A549 (cell line): Measurements from ENCODE around the gene NDUFB10.

ENCODE experiments used
- CEBPB ChIP-seq, 2 experiments: fragments of >200 bp in 1 of 2; sonication (Bioruptor Twin) in 1 of 2; formaldehyde crosslinking in 1 of 2; IDR thresholded peaks; 2 replicates each; pipeline ENCODE4 v1.6.1; 2012 to 2016
- CHD4 ChIP-seq: fragments of 200-600 bp; sonication (generic); IDR thresholded peaks from 2 replicates; pipeline ENCODE4 v1.6.1; 2016; ENCODE audit warnings: antibody characterized with exemption, mild to moderate bottlenecking, borderline replicate concordance
- EP300 ChIP-seq, 2 experiments: fragments of >200 bp; sonication (Bioruptor Twin); formaldehyde crosslinking; IDR thresholded peaks; 2 replicates in 1 of 2; 3 replicates in 1 of 2; pipeline ENCODE4 v1.6.1; 2016 to 2017
- JUN ChIP-seq, 2 experiments: fragments of >200 bp; sonication (Bioruptor Twin); formaldehyde crosslinking; IDR thresholded peaks; 2 replicates in 1 of 2; 3 replicates in 1 of 2; pipeline ENCODE4 v1.6.1; 2016 to 2017
- POLR2A ChIP-seq: IDR thresholded peaks from 2 replicates; pipeline ENCODE4 v1.6.1; 2012; ENCODE audit warnings: mild to moderate bottlenecking, low read length
- ZSCAN20 ChIP-seq: fragments of 250-450 bp; sonication (Bioruptor Pico); IDR thresholded peaks from 2 replicates; pipeline ENCODE4 v1.8.0; 2022; ENCODE audit warnings: mild to moderate bottlenecking, moderate library complexity
- TF ChIP-seq, protein P1 (sequence below): fragments of >200 bp; sonication (Bioruptor Twin); formaldehyde crosslinking; IDR thresholded peaks from 3 replicates; pipeline ENCODE4 v1.5.1; 2016
- TF ChIP-seq, protein P2 (sequence below): IDR thresholded peaks from 2 replicates; pipeline ENCODE4 v1.6.1; 2012

DNA sequence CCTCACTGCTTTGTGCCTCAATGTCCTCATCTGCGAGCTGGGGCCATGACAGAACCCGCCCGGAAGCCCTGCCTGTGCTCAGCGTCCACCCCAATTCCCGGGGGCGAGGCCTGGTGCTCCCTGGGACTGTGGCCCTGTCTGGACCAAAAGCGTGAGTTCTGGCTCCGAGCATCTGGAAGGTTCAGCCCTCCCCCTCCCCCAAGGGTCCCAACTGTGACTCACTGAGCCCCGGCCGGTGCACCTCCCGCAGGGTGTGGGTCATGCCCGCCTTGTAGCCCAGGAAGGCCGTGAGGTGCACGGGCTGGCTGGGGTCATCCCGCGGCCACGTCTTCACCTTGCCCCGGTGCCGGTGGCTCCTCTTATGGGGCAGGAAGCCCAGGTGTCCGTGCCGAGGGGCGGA is 5.6 kb upstream of the NDUFB10 start:
- TF ChIP-seq, protein P1, sequence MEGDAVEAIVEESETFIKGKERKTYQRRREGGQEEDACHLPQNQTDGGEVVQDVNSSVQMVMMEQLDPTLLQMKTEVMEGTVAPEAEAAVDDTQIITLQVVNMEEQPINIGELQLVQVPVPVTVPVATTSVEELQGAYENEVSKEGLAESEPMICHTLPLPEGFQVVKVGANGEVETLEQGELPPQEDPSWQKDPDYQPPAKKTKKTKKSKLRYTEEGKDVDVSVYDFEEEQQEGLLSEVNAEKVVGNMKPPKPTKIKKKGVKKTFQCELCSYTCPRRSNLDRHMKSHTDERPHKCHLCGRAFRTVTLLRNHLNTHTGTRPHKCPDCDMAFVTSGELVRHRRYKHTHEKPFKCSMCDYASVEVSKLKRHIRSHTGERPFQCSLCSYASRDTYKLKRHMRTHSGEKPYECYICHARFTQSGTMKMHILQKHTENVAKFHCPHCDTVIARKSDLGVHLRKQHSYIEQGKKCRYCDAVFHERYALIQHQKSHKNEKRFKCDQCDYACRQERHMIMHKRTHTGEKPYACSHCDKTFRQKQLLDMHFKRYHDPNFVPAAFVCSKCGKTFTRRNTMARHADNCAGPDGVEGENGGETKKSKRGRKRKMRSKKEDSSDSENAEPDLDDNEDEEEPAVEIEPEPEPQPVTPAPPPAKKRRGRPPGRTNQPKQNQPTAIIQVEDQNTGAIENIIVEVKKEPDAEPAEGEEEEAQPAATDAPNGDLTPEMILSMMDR: no peak
- TF ChIP-seq, protein P2, sequence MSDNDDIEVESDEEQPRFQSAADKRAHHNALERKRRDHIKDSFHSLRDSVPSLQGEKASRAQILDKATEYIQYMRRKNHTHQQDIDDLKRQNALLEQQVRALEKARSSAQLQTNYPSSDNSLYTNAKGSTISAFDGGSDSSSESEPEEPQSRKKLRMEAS: no peak
- TF ChIP-seq CEBPB (IDR thresholded peaks at IDR 0.05): no peak
- no peak for TF ChIP-seq ZSCAN20 (CRISPR knock-in tag)
- TF ChIP-seq JUN (IDR thresholded peaks at IDR 0.05): no peak
- TF ChIP-seq EP300 (IDR thresholded peaks at IDR 0.05): no peak
- TF ChIP-seq CHD4: no peak
- TF ChIP-seq POLR2A: no peak
